LHCN-M2 (cell line): Measurements from ENCODE around the gene RNF14. TPM values are rescaled to one million over a fixed set of nuclear protein-coding genes. Genes with fewer than 3 reads are reported as not detected.
"Not testable (repeated sequence)": the region's sequence is repeated elsewhere in the genome, so short reads cannot be mapped to it uniquely, and the experiment has no call there.

Source experiments
- DNase-seq: peaks from one replicate; pipeline ENCODE4 v3.0.0-alpha.2; 2012; ENCODE audit warnings: low read depth
- total RNA-seq: library from RNA; depleted of rRNA; stranded (reverse); fragments of >200 nt; gene quantifications from 2 replicates; pipeline ENCODE4 v1.2.3, GENCODE V29; 2014

The RNF14 gene
- total RNA-seq, 1 experiment from 2014 or later: 99.4 TPM

DNA sequence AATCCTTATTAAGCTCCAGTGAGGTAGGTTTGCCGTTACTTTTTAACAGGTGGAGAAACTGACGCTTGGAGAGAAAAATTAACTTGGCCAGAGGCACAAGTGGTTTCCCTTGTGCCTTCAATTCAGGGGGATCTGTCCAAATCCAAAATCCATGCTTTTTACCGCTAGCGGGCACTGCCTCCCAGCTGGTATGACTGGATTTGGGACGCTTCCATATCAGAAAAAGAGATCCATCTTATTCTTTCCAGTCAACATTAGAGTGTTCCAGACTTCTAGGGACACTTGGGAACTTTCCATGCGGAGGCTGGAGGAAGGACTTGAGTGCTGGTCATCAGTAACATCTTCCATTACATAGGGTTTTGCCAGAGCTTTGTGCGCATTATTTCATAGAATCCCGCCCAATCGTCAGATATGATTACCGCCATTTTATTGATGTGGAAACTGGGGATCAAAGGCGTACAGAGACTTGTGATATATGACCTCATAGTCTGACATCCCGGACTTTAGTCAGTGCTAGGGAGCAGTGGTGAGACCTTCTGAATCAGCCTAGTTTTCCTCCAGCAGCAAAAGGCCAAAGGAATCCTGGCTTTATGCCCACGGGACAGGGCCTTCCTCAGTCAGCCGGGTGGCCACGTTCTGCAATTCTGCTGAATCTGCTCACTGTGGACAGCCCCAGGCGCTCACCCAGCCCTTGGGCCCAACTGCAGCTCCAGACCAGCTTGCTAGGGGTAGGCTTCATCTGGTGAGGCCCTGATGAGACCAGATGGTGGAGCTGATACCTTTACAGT, 45.0 kb downstream of the RNF14 start:
- peak; percentile 50 for DNase-seq

DNA sequence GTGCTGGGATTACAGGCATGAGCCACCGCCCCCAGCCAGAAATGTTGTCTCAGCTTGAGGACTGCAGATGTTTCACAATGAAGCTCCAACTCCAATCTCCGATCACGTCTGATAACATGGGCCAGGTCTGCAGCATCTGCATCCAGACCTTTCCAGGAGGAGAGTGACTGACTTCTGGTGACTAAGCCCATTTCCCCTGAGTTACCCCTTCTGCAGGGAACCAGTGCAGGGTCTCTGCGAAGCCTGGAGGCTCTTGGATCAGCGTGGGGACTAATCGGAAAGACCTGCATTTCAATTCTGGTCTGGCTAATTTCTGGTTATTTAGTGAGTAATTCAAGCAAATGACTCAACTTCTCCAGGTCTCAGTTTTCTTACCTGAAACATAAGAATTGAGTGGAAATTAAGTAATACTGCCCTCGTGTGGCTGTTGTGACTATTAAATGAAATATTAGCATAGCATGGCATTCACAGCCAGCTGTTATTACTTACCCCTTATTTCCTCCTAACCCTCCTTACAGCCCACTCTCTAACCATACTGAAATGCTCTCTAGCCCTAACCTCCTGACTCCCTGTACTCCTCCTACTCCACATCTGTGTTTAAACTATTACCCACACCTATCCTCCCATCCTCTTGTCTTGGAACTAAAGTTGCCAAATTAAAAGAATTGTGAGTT, 46.1 kb downstream of the RNF14 start:
- peak; percentile 45 for DNase-seq

DNA sequence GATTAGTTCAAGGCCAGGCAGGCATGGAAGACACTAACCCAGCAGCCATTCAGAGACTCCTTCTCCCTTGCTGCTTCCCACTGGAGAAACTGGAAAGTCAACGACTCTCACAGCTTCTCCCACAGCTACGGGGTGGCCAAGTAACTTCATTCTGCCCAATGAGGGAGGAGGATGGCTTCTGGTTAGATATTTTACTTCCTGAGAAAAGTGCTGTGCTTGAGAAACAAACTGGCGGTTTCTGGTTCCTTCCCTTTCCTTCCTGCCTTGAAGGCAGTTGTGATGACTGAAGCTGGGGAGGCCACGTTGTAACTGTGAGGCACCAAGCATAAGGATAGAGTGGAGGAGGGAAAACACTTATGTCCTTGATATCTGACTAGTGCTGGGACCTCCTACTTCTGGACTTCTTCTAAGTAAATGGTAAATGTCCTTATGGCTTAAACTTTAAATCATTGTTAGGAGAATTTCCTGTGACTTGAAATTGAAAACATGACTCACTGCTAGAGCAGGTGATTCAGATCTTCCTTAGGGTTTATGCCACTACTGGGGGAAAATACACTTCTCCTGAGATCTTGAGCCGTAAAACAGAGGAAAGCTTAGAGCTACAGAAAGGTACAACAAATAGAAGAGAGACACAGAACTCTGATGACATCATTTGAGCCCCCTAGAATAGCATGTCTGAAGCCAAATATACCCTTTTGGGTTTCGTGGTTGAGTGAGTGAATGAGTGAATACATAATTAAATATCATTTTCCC, 47.1 kb downstream of the RNF14 start:
- DNase-seq: peak; percentile 18

DNA sequence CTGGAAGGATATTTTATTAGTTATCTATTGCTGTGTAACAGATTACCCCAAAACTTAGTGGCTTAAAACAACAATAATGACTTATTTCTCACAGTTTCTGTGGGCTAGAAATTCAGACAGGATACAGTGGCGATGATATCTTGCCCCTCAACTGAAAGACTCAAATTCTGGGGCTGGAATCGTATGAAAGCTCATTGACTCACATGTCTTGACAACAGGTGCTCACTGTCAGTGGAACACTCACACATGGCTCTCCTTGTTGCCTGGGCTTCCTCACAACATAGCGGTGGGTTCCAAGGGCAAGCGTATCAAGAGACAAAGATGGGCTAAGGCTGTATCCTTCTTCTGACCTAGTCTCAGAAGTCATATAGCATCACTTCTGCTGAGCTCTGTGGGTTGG, 47.7 kb downstream of the RNF14 start:
- DNase-seq: peak; percentile 16

DNA sequence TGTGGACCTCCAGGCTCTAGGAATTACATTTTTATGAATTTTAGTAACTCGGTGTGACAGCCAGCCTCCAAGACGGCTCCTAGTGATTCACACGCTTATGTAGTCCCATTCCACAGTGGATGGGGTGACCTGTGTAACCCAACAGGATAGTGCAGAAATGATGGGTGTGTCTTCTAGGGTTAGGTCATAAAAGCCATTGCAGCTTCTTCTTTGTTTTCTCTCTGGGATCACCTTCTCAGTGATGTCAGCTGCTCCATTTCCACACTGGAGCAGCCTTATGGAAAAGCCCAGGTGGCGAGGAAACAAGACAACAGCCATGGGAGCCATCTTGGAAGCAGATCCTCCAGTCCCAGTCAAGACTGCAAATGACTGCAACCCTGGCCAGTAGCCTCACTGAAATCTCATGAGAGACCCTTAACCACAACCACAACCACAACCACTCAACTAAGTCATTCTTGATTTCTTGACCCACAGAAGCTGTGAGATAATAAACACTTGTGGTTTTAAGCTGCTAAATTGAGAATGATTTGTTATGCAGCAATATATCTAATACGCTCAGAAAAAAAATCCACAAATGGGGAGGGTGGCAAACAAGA, 49.0 kb downstream of the RNF14 start:
- DNase-seq: peak; percentile 67

DNA sequence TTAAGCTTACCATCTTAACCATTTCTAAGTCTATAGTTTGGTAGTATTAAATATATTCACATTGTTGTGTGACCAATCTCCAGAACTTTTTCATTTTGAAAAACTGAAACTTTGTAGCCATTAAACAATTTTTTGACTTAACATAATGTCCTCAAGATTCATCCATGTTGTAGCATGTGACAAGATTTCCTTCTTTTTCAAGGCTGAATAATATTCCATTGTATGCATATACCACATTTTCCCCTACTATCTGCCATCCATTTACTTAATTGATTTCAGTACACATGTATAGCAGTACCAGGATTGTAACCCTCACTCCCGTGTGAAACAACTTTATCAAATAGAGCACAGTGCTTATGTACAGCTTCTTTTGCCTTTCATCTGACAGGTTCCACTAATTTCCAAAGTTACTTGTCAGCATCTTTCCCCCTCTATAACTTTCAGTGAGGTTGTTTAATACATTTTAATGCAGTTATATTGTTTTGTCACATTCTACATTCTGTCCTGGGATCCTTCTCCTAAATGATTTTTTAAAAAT, 51.3 kb downstream of the RNF14 start:
- DNase-seq: no peak

DNA sequence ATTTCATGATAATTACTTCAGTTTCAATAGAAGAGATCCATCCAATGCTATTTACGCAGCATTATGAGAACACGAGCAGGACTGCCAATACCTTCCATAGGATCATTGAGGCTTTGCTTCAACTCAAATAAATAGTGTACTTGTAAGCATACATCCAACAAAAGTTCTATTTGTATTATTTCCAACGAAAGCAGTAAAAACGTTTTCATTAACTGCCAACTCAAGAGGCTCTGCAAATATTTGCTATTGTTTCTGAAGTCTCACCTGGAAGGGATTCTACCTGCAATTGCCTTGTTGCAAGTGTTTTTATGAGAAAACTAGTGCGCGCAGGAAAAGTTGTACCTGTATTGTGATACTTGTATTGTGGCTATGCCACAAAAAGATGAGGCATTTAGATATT, 54.9 kb downstream of the RNF14 start:
- DNase-seq: no peak

DNA sequence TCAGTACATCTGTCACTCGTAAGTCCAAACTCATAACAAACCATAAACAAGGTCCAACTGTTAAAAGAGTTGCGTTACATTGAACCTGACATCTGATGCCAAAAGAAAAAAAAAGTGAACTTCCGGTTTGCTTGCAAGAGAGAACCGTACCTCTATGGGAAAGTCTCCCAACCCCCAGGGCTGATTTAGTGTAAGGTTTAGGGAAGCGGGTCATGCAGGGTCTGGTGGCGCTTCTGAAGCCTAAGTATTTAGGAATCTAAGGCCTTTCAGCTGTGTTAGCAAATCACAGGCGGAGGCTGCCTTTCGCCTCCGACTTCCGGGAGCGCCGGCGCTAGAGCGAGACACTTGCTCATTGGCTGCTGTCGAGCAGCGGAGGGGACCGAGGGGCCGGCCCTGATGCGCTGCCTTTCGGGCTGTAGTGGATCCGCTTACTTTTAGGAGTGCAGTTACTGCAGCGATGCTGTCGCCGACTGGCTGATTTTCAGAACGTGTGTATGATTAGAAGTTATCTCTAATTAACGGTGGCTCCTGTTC, 55.9 kb downstream of the RNF14 start:
- DNase-seq: peak; percentile 86

DNA sequence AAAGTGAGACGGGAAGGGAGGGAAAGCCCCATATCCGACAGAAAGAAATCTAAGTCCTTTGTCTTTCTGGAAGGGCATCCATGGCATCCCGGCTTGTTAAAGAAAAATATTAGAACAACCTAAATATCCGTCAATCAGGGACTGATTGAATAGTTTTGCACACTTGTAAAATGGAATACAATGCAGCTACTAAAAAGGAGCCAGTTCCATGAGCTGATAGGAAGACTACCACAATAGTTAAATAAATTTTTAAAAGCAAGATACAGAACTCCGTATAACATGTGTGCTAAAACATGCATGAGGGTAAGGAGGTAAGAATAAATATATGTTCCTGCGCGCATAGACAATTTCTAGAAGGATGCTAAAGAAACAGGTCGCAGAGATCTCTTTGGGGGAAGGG, 56.7 kb downstream of the RNF14 start:
- DNase-seq: no peak

DNA sequence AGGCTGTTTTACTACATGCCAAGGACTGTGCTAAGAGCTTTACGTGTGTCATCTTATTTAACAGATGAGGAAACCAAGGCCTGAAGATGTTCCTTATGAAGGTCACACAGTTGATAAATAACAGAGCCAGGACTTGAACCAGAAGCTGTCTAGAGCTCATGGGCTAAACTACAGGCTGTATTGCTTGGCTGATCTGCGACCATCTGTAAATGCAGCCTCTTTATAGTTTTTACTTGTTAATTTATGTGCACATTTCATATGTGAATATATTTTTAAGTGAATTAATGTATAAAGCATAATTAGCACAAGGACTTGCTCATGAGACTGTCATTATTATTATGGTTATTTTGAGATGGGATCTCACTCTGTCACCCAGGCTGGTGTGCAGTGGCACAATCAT, 63.2 kb downstream of the RNF14 start:
- no peak for DNase-seq

DNA sequence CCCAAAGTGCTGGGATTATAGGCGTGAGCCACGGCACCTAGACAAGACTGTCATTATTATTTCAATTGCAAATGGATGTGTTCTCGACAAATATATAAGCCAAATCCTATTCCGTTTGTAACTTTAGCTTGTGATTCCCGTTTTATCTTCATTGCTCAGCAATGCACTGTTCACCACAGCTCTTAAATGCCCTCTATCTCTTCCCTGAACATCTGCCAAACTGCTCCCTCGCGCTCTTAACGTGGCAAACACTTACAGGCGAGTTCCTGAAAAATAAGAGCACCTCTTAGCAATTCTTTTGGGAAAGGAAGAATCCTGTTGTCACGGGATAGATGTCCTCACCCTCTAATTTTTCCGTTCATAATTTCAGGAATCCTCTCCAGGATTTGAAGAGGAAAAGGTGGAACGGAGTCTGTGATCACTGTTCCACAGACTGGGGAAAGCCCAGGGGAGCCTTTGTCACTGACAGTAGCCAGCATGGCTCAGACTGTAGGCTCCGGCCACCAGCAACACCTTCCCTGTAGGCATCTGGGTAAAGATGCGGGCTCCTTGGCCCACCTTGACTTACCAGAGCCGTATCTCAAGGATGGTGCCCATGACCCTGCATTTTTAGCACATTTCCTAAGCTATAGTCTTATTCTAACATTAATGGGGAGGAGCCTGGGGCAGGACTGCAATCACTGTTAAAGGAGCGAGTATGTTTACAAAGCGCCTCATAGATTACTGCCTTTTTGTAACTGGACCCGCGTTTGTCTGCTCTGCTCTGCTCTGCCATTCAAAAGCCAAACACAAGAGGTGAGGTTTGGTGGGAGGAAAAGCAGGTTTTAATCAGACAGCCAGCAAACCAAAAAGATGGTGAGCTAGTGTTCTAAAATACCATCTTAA, 64.1 kb downstream of the RNF14 start:
- no peak for DNase-seq

DNA sequence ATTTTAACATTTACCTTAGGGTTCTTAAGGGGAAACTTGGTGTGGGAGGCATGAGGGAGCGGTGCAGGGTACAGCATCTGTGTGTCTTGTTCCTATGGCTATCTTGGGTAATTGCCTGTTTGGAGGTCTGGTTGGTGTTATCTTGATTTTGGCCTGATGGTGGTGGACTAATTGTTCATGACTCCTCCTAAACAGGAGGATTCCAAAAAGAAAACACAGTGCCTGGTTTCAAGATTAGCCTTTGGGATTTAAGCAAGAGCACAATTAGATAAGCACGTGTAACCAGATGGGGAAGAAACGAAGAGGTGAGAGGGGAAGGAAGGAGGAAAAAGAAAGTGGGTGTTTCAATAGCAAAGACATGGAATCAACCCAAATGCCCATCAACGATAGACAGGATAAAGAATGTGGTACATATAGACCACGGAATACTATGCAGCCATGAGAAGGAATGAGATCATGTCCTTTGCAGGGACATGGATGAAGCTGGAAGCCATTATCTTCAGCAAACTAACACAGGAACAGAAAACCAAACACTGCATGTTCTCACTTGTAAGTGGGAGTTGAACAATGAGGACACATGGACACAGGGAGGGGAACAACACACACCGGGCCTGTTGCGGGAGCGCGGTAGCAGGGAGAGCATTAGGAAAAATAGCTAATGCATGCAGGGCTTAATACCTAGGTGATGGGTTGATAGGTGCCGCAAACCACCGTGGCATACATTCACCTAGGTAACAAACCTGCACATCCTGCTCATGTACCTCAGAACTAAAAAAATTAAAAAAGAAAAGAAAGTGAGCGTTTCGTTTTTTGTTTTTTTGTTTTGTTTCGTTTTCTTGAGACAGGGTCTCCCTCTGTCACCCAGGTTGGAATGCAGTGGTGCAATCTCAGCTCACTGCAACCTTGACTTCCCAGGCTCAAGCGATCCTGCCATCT, 65.0 kb downstream of the RNF14 start:
- DNase-seq: not testable (repeated sequence)

DNA sequence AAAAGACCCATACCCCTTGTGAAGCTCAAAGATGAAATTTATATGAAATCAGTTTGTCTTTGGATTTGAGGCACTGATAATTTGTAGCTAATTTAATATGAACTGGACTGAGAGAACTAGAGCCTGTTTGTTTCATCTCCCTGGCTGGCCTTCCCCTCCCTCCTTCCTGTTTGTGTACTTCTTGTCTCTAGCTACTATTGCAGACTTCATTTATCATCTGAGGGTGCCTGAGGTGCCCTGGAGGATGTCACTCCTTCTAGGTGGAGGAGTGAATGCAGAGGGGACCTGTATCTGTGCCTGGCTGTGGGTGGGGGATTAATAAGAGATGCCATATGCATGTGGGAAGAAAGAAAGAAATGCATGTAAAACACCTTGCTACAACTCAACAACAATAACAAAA, 66.1 kb downstream of the RNF14 start:
- no peak for DNase-seq

DNA sequence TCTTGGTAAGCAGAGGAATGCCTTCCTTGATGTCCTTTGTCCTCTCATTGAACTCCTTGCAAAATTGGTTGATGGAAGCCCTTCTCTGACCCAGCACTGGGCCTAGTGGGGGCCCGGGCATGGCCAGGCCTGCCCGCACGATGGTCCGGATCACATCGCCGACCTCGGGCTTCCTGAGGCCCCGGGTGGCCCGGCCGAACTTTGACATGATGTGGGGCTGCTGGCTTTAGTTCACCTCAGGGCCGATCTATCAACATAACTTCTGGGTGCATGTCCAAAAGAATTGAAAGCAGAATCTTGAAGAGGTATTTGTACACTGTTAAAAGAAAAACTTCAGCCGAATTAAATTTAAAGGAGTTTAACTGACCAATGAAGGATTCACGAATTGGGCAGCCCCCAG, 68.0 kb downstream of the RNF14 start:
- DNase-seq: no peak

DNA sequence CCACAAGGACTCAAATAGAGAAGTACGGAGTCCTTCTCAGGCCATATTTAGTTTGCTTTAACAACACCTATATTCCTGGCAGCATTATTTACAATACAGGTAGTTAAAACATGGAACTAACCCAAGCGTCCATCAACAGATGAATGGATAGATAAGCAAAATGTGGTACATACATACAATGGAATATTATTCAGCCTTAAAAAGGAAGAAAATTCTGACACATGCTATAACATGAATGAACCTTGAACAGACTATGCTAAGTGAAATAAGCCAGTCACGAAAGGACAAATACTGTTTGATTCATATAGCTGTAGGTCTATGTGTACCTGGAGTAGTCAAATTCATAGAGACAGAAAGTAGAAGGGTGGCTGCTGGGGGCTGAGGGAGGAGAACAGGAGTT, 68.7 kb downstream of the RNF14 start:
- not testable (repeated sequence) for DNase-seq

DNA sequence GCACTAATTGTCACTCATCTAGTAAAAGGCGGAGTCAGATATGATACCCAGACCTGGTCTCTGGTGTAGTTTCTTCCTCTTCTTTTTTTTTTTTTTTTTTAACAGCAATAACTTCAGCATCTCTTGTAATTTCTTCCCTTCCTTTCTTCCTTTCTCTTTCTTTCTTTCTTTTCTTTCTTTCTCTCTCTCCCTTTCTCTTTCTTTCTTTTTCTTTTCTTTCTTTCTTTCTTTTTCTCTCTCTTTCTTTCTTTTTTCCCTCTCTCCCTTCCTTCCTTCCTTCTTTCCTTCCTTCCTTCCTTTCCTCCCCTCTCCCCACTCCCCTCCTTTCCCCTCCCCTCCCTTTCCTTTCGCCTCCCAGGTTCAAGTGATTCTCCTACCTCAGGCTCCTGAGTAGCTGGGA, 69.8 kb downstream of the RNF14 start:
- no peak for DNase-seq
